Measurements from ENCODE around the gene AAK1.

AAK1 gene

GRCh38 chr2:69438580-69438979 lies 205.0 kb downstream of the AAK1 start:
- H3K9me3 ChIP-seq (replicated peaks in 1 of 11), result peaks cover 8 to 18% (median 12%) of the 10 kb centered on the region in 11 experiments; a peak in 20 of 22 replicates
- H3K36me3 ChIP-seq, result peaks cover 0 to 3% (median 0%) of the 10 kb centered on the region in 11 experiments; a peak in 1 of 22 replicates
- TF ChIP-seq Cebpa-rat (IDR thresholded peaks at IDR 0.05), result no peak
- H3K4me1 ChIP-seq, result peaks cover 19 to 32% (median 21%) of the 10 kb centered on the region in 10 experiments
- no peaks in the 10 kb centered on the region for H4K20me1 ChIP-seq
- H3K4me3 ChIP-seq, result no peak overlapping the region
- H3K27me3 ChIP-seq, result no peaks in the 10 kb centered on the region
- peak overlapping the region in 1 of 11 experiments; percentile 89; a peak in 2 of 22 replicates for H3K27ac ChIP-seq
- H3K4me2 ChIP-seq, result peak overlapping the region in 3 of 11 experiments; percentile 76 to 85 (median 77); a peak in 3 of 22 replicates
- no peak overlapping the region for H3K9ac ChIP-seq

- peak overlapping the region; percentile 85 to 94 (median 91) for H3K27ac ChIP-seq
- peaks cover 19 to 32% (median 21%) of the 10 kb centered on the region in 10 experiments for H3K4me1 ChIP-seq
- H3K4me3 ChIP-seq, result peak overlapping the region; percentile 64 to 88 (median 80)
- peaks cover 8 to 18% (median 12%) of the 10 kb centered on the region in 11 experiments; a peak in 20 of 22 replicates for H3K9me3 ChIP-seq (replicated peaks in 1 of 11)
- TF ChIP-seq Cebpa-rat (IDR thresholded peaks at IDR 0.05), result no peak
- peak overlapping the region; percentile 76 to 89 (median 81) for H3K4me2 ChIP-seq
- no peaks in the 10 kb centered on the region for H3K27me3 ChIP-seq
- H3K9ac ChIP-seq, result peak overlapping the region; percentile 87 to 96 (median 92)
- peaks cover 0 to 3% (median 0%) of the 10 kb centered on the region in 11 experiments; a peak in 1 of 22 replicates for H3K36me3 ChIP-seq
- no peaks in the 10 kb centered on the region for H4K20me1 ChIP-seq
Observed at GRCh38 chr2:69437751-69438154, 205.8 kb downstream of the AAK1 start.

DNA sequence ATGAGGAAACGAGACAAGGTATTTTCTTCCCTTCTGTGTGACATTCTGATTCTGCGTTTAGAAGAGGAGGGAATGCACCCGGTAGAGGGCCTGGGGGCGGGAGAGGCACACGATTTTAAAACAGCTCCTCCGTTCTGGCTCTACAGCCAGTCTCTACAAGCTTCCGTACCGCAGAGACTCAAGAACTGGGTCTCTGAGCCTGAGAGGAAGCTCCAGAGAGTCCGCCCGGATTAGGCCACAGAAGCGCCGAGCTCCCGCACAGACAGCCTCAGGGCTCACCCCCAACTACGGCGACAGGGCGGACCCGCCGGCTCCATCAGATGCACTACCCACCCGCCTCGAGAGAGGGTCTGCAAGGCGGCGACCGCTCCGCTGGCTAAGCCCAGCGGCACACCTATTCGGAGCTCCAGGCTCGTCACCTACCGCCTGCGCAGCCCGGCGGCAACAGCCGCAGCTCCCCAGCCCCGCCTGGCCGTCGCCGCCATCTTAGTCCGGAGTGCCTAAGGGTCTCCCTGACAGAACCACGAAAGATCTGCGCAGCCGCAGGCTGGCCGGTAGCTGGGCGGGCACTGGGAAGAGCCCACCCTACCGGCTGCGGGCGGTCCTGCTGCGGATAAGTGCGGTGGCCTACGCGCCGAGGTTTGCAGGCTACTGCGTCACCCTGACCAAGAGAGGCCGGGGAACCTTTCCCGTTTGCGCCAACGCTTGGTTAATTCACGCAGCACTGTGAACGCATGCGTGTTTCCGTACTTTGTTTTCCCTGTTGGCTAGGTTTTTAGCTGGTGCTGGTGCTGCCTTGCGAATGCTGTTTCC lies 206.4 kb downstream of the AAK1 start, which contains the start of gene NFU1:
TSS of gene NFU1 (minus strand) at position 498 of the 813 bp plus-strand sequence. CDS start at position 485, 13 bp downstream.
- H4K20me1 ChIP-seq, result no peaks in the 10 kb centered on the region
- 0 out of 22 replicates have a peak, but pooled peaks of 2 of the 11 experiments have one; percentile 20 to 41 for TF ChIP-seq Cebpa-rat (IDR thresholded peaks at IDR 0.05)
- peak within 1 kb of the TSS; percentile 64 to 88 (median 80) for H3K4me3 ChIP-seq
- H3K36me3 ChIP-seq, result peaks cover 0 to 3% (median 0%) of the 10 kb centered on the region in 11 experiments; a peak in 1 of 22 replicates
- peak within 1 kb of the TSS; percentile 85 to 94 (median 91) for H3K27ac ChIP-seq
- peak within 1 kb of the TSS; percentile 87 to 96 (median 92) for H3K9ac ChIP-seq
- H3K4me2 ChIP-seq, result peak within 1 kb of the TSS; percentile 76 to 89 (median 81)
- H3K9me3 ChIP-seq (replicated peaks in 1 of 11), result peaks cover 8 to 18% (median 12%) of the 10 kb centered on the region in 11 experiments; a peak in 20 of 22 replicates
- H3K27me3 ChIP-seq, result no peaks in the 10 kb centered on the region
- H3K4me1 ChIP-seq, result peaks cover 19 to 32% (median 21%) of the 10 kb centered on the region in 10 experiments

GRCh38 chr2:69436596-69436937 lies 207.0 kb downstream of the AAK1 start:
- Histone ChIP-seq H3K4me2 (peak overlapping the region; percentile 76 to 89 (median 81)), H3K27ac (peak overlapping the region; percentile 85 to 94 (median 91)), H4K20me1 (no peaks in the 10 kb centered on the region), H3K27me3 (no peaks in the 10 kb centered on the region), H3K36me3 (peaks cover 0 to 6% (median 3%) of the 10 kb centered on the region in 11 experiments; a peak in 6 of 22 replicates), H3K9ac (peak overlapping the region; percentile 87 to 96 (median 92)), H3K4me1 (peaks cover 19 to 32% (median 21%) of the 10 kb centered on the region in 10 experiments), H3K4me3 (peak overlapping the region; percentile 64 to 88 (median 80)), H3K9me3 (replicated peaks in 1 of 11) (peaks cover 8 to 18% (median 12%) of the 10 kb centered on the region in 11 experiments; a peak in 20 of 22 replicates)
- no peak for TF ChIP-seq Cebpa-rat (IDR thresholded peaks at IDR 0.05)

GRCh38 chr2:69434753-69435152 lies 208.8 kb downstream of the AAK1 start:
- no peak overlapping the region for H3K4me3 ChIP-seq
- no peak for TF ChIP-seq Cebpa-rat (IDR thresholded peaks at IDR 0.05)
- no peak overlapping the region for H3K4me2 ChIP-seq
- H3K27ac ChIP-seq, result no peak overlapping the region
- peaks cover 19 to 32% (median 21%) of the 10 kb centered on the region in 10 experiments for H3K4me1 ChIP-seq
- no peak overlapping the region for H3K9ac ChIP-seq
- no peaks in the 10 kb centered on the region for H3K27me3 ChIP-seq
- peaks cover 5 to 24% (median 17%) of the 10 kb centered on the region in 11 experiments; a peak in 20 of 22 replicates for H3K36me3 ChIP-seq
- H4K20me1 ChIP-seq, result 0 out of 22 replicates have a peak, but pooled peaks cover 0 to 5% (median 0%) of the 10 kb centered on the region in 11 experiments
- peaks cover 6 to 9% (median 8%) of the 10 kb centered on the region in 11 experiments; a peak in 19 of 22 replicates for H3K9me3 ChIP-seq (replicated peaks in 1 of 11)

DNA sequence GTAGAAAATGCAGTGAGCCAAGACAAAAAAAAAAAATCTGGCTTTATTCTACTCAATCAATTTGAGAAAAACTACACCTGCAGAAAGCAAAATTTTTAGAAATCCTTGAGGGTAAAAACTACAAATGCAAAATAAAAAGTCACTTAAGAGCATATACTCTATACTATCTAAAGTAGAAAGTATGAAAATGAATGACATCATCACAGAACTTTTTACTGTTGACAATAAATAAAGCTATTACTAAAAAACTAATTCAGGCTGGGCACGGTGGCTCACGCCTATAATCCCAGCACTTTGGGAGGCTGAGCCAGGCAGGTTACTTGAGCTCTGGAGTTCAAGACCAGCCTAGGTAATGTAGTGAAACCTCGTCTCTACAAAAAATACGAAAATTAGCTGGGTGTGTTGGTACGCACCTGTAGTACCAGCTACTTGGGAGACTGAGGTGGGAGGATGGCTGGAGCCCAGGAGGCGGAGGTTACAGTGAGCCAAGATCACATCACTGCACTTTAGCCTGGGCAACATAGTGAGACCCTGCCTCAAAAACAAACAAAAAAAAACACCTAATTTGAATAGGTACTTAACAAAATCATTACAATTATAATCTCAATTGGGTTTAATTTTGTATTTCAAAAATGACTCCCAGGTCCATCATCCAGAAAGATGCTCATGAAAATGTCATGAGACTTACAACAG lies 213.9 kb downstream of the AAK1 start:
- Histone ChIP-seq H3K4me1 (peaks cover 0 to 2% (median 0%) of the 10 kb centered on the region in 10 experiments; a peak in 1 of 20 replicates), H3K9ac (no peak overlapping the region), H3K27ac (no peak overlapping the region), H3K9me3 (replicated peaks in 1 of 11) (peaks cover 0 to 13% (median 0%) of the 10 kb centered on the region in 11 experiments; a peak in 4 of 22 replicates), H4K20me1 (0 out of 22 replicates have a peak, but pooled peaks cover 0 to 6% (median 0%) of the 10 kb centered on the region in 11 experiments), H3K4me2 (no peak overlapping the region), H3K36me3 (peaks cover 51 to 75% (median 67%) of the 10 kb centered on the region in 11 experiments), H3K27me3 (no peaks in the 10 kb centered on the region), H3K4me3 (no peak overlapping the region)
- no peak for TF ChIP-seq Cebpa-rat (IDR thresholded peaks at IDR 0.05)

DNA sequence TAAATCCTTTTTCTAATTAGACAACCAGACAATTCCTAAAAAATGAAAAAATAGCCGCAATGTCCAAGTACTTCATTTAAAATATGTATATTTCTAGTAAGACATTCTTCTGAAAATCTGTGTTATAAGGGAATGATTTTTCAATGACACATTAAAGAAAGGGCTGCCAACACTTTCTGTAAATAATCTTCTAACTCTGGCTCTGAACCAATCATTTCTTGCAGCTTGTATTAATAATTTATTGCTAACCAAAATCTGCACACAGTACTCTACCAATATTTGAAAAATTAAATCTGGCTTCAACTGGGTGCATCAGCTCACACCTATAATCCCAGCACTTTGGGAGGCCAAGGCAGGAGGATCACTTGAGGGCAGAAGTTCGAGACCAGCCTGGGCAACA lies 214.6 kb downstream of the AAK1 start:
- Histone ChIP-seq H3K27me3 (no peaks in the 10 kb centered on the region), H3K9ac (no peak overlapping the region), H3K9me3 (replicated peaks in 1 of 11) (peaks cover 0 to 13% (median 0%) of the 10 kb centered on the region in 11 experiments; a peak in 4 of 22 replicates), H3K4me1 (no peaks in the 10 kb centered on the region; a peak in 1 of 20 replicates), H3K4me2 (no peak overlapping the region), H4K20me1 (0 out of 22 replicates have a peak, but pooled peaks cover 0 to 6% (median 0%) of the 10 kb centered on the region in 11 experiments), H3K36me3 (peaks cover 51 to 80% (median 68%) of the 10 kb centered on the region in 11 experiments), H3K4me3 (no peak overlapping the region), H3K27ac (no peak overlapping the region)
- no peak for TF ChIP-seq Cebpa-rat (IDR thresholded peaks at IDR 0.05)

DNA sequence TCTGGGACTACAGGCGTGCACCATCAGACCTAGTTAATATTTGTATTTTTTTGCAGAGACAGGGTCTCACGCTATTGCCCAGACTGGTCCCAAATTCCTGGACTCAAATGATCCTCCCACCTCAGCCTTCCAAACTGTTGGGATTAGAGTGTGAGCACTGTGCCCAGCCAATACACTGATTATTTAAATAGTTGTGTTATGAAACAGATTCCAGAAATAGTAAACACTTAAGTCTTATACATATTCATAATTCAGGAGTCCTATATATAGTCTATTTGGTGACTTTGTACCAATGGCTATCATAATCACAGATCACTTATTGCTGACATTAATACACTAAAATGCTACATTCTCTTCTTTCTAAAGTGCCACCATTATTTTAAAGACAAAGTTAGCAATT lies 219.1 kb downstream of the AAK1 start:
- H3K27me3 ChIP-seq, result no peaks in the 10 kb centered on the region
- no peak overlapping the region for H3K4me2 ChIP-seq
- H3K36me3 ChIP-seq, result peaks cover 47 to 96% (median 63%) of the 10 kb centered on the region in 11 experiments
- H3K9ac ChIP-seq, result no peak overlapping the region
- H3K9me3 ChIP-seq (replicated peaks in 1 of 11), result peaks cover 0 to 13% (median 0%) of the 10 kb centered on the region in 11 experiments; a peak in 4 of 22 replicates
- H4K20me1 ChIP-seq, result no peaks in the 10 kb centered on the region
- H3K4me1 ChIP-seq, result peaks cover 0 to 23% (median 17%) of the 10 kb centered on the region in 10 experiments; a peak in 17 of 20 replicates
- TF ChIP-seq Cebpa-rat (IDR thresholded peaks at IDR 0.05), result no peak
- H3K27ac ChIP-seq, result no peak overlapping the region
- no peak overlapping the region for H3K4me3 ChIP-seq
